GM12878 (cell line): ENCODE measurements around the gene LRFN2. TPM values are rescaled to one million over a fixed set of nuclear protein-coding genes. Genes with fewer than 3 reads are reported as not detected.

Experiments used
- ATAC-seq: fragments of 200-7000 bp; cut with Tn5 transposase; 3 replicates; pipeline ENCODE4 v1.9.1; 2020; ENCODE audit warnings: mild to moderate bottlenecking, moderate library complexity
- BruUV-seq: library from RNA; stranded (reverse); fragments of 400-500 nt; replicated peaks from 2 replicates; lab custom pipeline; 2021; lab: Mats Ljungman, UMichigan
- CTCF ChIA-PET: fragments of 300-600 bp; sonication (Branson Sonifier 250); formaldehyde crosslinking; extraction: SDS; loops from one replicate; lab custom pipeline; 2021; ENCODE audit warnings: inconsistent platforms; lab: Yijun Ruan, JAX
- POLR2A ChIA-PET: fragments of 350-600 bp; formaldehyde crosslinking; extraction: SDS; loops from one replicate; lab custom pipeline; 2021; ENCODE audit warnings: inconsistent platforms; lab: Charles Lee
- RAD21 ChIA-PET: fragments of 300-600 bp; sonication (Branson Sonifier 250); formaldehyde crosslinking; loops from one replicate; lab custom pipeline; 2023; ENCODE audit warnings: antibody characterized with exemption; ENCODE audit not compliant: unreplicated experiment; lab: Charles Lee
- SMC1A ChIA-PET: fragments of 300-600 bp; sonication (Branson Sonifier 250); formaldehyde crosslinking; loops from one replicate; lab custom pipeline; 2023; ENCODE audit not compliant: unreplicated experiment, uncharacterized antibody; lab: Charles Lee
- DNase-seq: peaks from one replicate; pipeline ENCODE4 v3.0.0-alpha.2; 2011; ENCODE audit warnings: low read depth, low spot score
- FAIRE-seq: peaks from 3 replicates; lab custom pipeline; 2011; peaks lifted over from hg19 to GRCh38; lab: Jason Lieb, UNC
- H2AFZ ChIP-seq: 2 replicates; pipeline ENCODE4 v1.6.0; 2011; ENCODE audit warnings: low read depth, low read length, control low read depth; ENCODE audit not compliant: control insufficient read depth
- H3K27ac ChIP-seq: 2 replicates; pipeline ENCODE4 v1.5.1; 2011; ENCODE audit warnings: control low read depth; ENCODE audit not compliant: control insufficient read depth, insufficient read depth
- H3K27me3 ChIP-seq, 2 experiments: replicated peaks in 1 of 2; 2 replicates each; pipeline versions ENCODE4 v1.6.0 to v1.6.1; 2011; ENCODE audit warnings: low read length in 1 of 2; ENCODE audit not compliant: control insufficient read depth in 2 of 2, insufficient read depth in 2 of 2
- H3K36me3 ChIP-seq, 2 experiments: 2 replicates each; pipeline ENCODE4 v1.5.1; 2011; ENCODE audit warnings: low read length in 1 of 2; ENCODE audit not compliant: control insufficient read depth in 2 of 2, insufficient read depth in 2 of 2
- H3K4me1 ChIP-seq: 2 replicates; pipeline ENCODE4 v1.6.1; 2011; ENCODE audit warnings: mild to moderate bottlenecking, low read length, moderate library complexity, mixed read lengths; ENCODE audit not compliant: control insufficient read depth, insufficient read depth
- H3K4me2 ChIP-seq: 2 replicates; pipeline ENCODE4 v1.6.0; 2011; ENCODE audit warnings: control low read depth; ENCODE audit not compliant: control insufficient read depth, insufficient read depth
- H3K4me3 ChIP-seq: fragments of 200-600 bp; sonication (generic); 2 replicates; pipeline ENCODE4 v1.5.1; 2016
- H3K79me2 ChIP-seq: 2 replicates; pipeline ENCODE4 v1.6.0; 2011; ENCODE audit warnings: low read length; ENCODE audit not compliant: control insufficient read depth, insufficient read depth
- H3K9ac ChIP-seq: 2 replicates; pipeline ENCODE4 v1.8.0; 2011; ENCODE audit warnings: low read length, control low read depth, mixed read lengths; ENCODE audit not compliant: control insufficient read depth, insufficient read depth
- H3K9me3 ChIP-seq: replicated peaks from 3 replicates; pipeline ENCODE4 v1.5.1; 2011; ENCODE audit warnings: mild to moderate bottlenecking, low read length; ENCODE audit not compliant: control insufficient read depth, insufficient read depth
- H4K20me1 ChIP-seq: 2 replicates; pipeline ENCODE4 v1.6.0; 2011; ENCODE audit not compliant: control insufficient read depth, insufficient read depth
- CHD1 ChIP-seq: IDR thresholded peaks from 2 replicates; pipeline ENCODE4 v1.6.1; 2012; ENCODE audit warnings: low read depth, low read length, improper control_type of control experiment
- ELK1 ChIP-seq: IDR thresholded peaks from 2 replicates; pipeline ENCODE4 v1.6.1; 2012; ENCODE audit warnings: low read depth, low read length, improper control_type of control experiment
- FOXK2 ChIP-seq: fragments of 450-650 bp; IDR thresholded peaks from 2 replicates; pipeline ENCODE4 v1.6.1; 2017; ENCODE audit warnings: mild to moderate bottlenecking, moderate library complexity
- JUND ChIP-seq: IDR thresholded peaks from 2 replicates; pipeline ENCODE4 v1.6.1; 2012; ENCODE audit warnings: low read depth, mild to moderate bottlenecking, low read length, improper control_type of control experiment, moderate library complexity
- KDM1A ChIP-seq: fragments of 200-600 bp; sonication (generic); IDR thresholded peaks from 2 replicates; pipeline ENCODE4 v1.6.1; 2016; ENCODE audit warnings: borderline replicate concordance
- KLF5 ChIP-seq: fragments of 450-650 bp; IDR thresholded peaks from 2 replicates; pipeline ENCODE4 v1.6.1; 2014; ENCODE audit warnings: mild to moderate bottlenecking; ENCODE audit not compliant: partially characterized antibody
- LARP7 ChIP-seq: fragments of 450-650 bp; IDR thresholded peaks from 2 replicates; pipeline ENCODE4 v1.6.1; 2017; ENCODE audit warnings: mild to moderate bottlenecking
- MTA2 ChIP-seq: fragments of 450-650 bp; IDR thresholded peaks from 2 replicates; pipeline ENCODE4 v1.6.1; 2016; ENCODE audit warnings: low read depth, mild to moderate bottlenecking, moderate library complexity
- PAX5 ChIP-seq: IDR thresholded peaks from 2 replicates; pipeline ENCODE4 v1.6.1; 2011; ENCODE audit warnings: low read depth, low read length, borderline replicate concordance
- POU2F2 ChIP-seq: IDR thresholded peaks from 3 replicates; pipeline ENCODE4 v1.6.1; 2011; ENCODE audit warnings: low read depth, mild to moderate bottlenecking, low read length, borderline replicate concordance
- RAD21 ChIP-seq: IDR thresholded peaks from 2 replicates; pipeline ENCODE4 v1.6.1; 2011; ENCODE audit warnings: mild to moderate bottlenecking, low read depth, low read length, moderate library complexity; ENCODE audit not compliant: insufficient read depth
- RFX5 ChIP-seq: IDR thresholded peaks from 2 replicates; pipeline ENCODE4 v1.6.1; 2011; ENCODE audit warnings: low read depth, low read length, improper control_type of control experiment
- SIX5 ChIP-seq: IDR thresholded peaks from 2 replicates; pipeline ENCODE4 v1.6.1; 2011; ENCODE audit warnings: mild to moderate bottlenecking, low read depth, low read length, moderate library complexity; ENCODE audit not compliant: severe bottlenecking
- TBL1XR1 ChIP-seq: IDR thresholded peaks from 2 replicates; pipeline ENCODE4 v1.6.1; 2012; ENCODE audit warnings: low read depth, low read length, improper control_type of control experiment
- ZBED1 ChIP-seq: IDR thresholded peaks from 2 replicates; pipeline ENCODE4 v1.6.1; 2016; ENCODE audit warnings: borderline replicate concordance
- ZBTB33 ChIP-seq: fragments of 450-650 bp; IDR thresholded peaks from 2 replicates; pipeline ENCODE4 v1.6.1; 2017; ENCODE audit warnings: mild to moderate bottlenecking
- ZNF592 ChIP-seq: fragments of 450-650 bp; IDR thresholded peaks from 2 replicates; pipeline ENCODE4 v1.6.1; 2017; ENCODE audit warnings: mild to moderate bottlenecking, moderate library complexity
- ZNF622 ChIP-seq: fragments of 450-650 bp; IDR thresholded peaks from 2 replicates; pipeline ENCODE4 v1.6.1; 2017; ENCODE audit warnings: mild to moderate bottlenecking, inconsistent platforms
- in situ Hi-C: fragments of 300-500 bp; cut with MboI; formaldehyde crosslinking; loops from 9 replicates; pipeline ENCODE4 v1.14.3; 2018; ENCODE audit warnings: mixed read lengths
- intact Hi-C: fragments of 100-400 bp; cut with micrococcal nuclease; formaldehyde crosslinking; loops from one replicate; pipeline ENCODE4 v1.14.2; 2022; ENCODE audit not compliant: unreplicated experiment
- polyA plus RNA-seq, 11 experiments: library from polyadenylated mRNA; depleted of rRNA in 4 of 11; unstranded in 6 of 11; stranded (reverse) in 5 of 11; fragments of >200 nt; fragmentation: Nextera tagmentation in 4 of 11; fragmentation: Illumina TruSeq in 1 of 11; extraction: Ambion mirVana in 4 of 11; extraction: Trizol in 1 of 11; gene quantifications; 1 replicate in 1 of 11; 2 replicates in 10 of 11; pipeline versions ENCODE4 v1.2.1 to v1.2.3, GENCODE V29; 2011 to 2016; ENCODE audit warnings: inconsistent platforms in 2 of 11, missing spikeins in 2 of 11, low read depth in 1 of 11
- total RNA-seq, 4 experiments: library from RNA; depleted of rRNA in 3 of 4; stranded (reverse); fragments of >200 nt in 3 of 4; fragmentation: Illumina TruSeq in 1 of 4; extraction: Trizol in 1 of 4; gene quantifications; 2 replicates each; pipeline versions ENCODE4 v1.2.1 to v1.2.3, GENCODE V29; 2013 to 2021

LRFN2 gene
- total and polyA plus RNA-seq, 10 of the 15 experiments (the other 5 are each of a cell fraction or from before 2014, with no cell fraction given) = not detected

GRCh38 chr6:40376113-40376650 is 211.0 kb downstream of the LRFN2 start (continued):
- no peak for TF ChIP-seq JUND
- TF ChIP-seq PAX5 = no peak
- no peak for TF ChIP-seq ZBED1
- TF ChIP-seq TBL1XR1 = no peak
- no peak for TF ChIP-seq LARP7
- TF ChIP-seq FOXK2 = no peak

GRCh38 chr6:40373267-40373666 is 213.9 kb downstream of the LRFN2 start:
- DNase-seq (no peak), ATAC-seq (no peak), FAIRE-seq (no peak)
- no peak overlapping the region for H3K4me2 ChIP-seq
- no peaks in the 10 kb centered on the region for H3K9me3 ChIP-seq
- no peak overlapping the region for H3K27ac ChIP-seq
- SMC1A ChIA-PET = interaction anchor here (0.6 to 1.7 kb wide), 2 partner anchors 7 to 10 kb away, joined by 3 to 5 read pairs; no protein-coding TSS in a partner anchor
- no peak overlapping the region for H3K4me3 ChIP-seq
- intact Hi-C loops = no loop called here
- BruUV-seq = no TSS peak
- H3K36me3 ChIP-seq = no peaks in the 10 kb centered on the region
- in situ Hi-C loops = no loop called here
- CTCF ChIA-PET = no interaction called here
- POLR2A ChIA-PET = interaction anchor here (0.5 to 0.7 kb wide), 3 partner anchors 35 to 430 kb away, joined by 3 read pairs; no protein-coding TSS in a partner anchor
- H4K20me1 ChIP-seq = no peaks in the 10 kb centered on the region
- no peak overlapping the region for H2AFZ ChIP-seq
- H3K9ac ChIP-seq = no peak overlapping the region
- H3K27me3 ChIP-seq = no peaks in the 10 kb centered on the region
- no peaks in the 10 kb centered on the region for H3K79me2 ChIP-seq
- RAD21 ChIA-PET = no interaction called here
- H3K4me1 ChIP-seq = no peaks in the 10 kb centered on the region
- no peak for TF ChIP-seq KLF5
- no peak for TF ChIP-seq MTA2
- TF ChIP-seq RAD21 = no peak
- TF ChIP-seq RFX5 = no peak
- no peak for TF ChIP-seq ZNF622
- no peak for TF ChIP-seq PAX5
- TF ChIP-seq CHD1 = no peak
- no peak for TF ChIP-seq SIX5
- no peak for TF ChIP-seq ZNF592
- no peak for TF ChIP-seq KDM1A
- no peak for TF ChIP-seq ZBTB33
- TF ChIP-seq ELK1 = no peak
- no peak for TF ChIP-seq POU2F2
